HG03039 (cell line): ENCODE data around the gene ULBP2.
A peak's percentile ranks its signal among the peaks of the same experiment; 100 is the strongest.
"Not testable (repeated sequence)": the region's sequence is repeated elsewhere in the genome, so short reads cannot be mapped to it uniquely, and the experiment has no call there.

Experiments used
- ATAC-seq: cut with Tn5 transposase; IDR thresholded peaks from one replicate; pipeline ENCODE4 v1.9.1; 2021; ENCODE audit warnings: mild to moderate bottlenecking, moderate library complexity; ENCODE audit not compliant: unreplicated experiment

The ULBP2 gene

DNA sequence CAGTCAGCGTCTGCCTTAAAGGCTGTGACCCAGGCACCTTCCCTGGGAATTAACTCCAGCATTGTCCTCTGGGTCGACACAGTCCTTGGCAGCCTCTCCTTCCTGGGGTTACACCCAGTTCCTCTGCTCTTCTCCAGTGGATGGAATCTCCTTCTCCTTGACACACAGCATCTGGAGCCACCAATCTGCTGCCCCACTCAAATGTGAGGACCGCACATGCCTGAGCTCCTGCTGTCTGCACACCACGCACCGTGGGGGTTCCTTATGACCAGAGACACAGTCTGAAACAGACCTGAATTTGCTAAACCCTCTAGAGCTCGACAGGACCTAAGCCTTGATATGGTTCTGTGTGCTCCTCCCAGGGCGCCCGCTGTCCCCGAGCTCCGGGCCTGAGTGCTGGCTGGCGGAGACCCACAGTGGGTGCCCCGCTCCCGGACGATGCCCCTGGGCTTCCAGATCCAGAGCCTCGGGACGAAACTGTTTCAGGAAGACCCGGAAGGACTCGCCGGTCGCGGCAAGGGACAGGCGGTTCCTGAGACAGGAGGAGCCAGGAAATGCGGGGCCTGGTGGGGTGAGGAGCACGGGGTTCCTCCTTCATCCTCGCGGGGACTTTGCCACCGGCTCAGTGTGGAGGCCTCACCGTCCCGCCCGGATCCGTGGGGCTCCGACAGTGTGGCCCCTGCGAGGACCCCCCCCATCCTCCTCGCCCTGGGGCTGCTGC lies 16.4 kb upstream of the ULBP2 start:
- no peak for ATAC-seq

DNA sequence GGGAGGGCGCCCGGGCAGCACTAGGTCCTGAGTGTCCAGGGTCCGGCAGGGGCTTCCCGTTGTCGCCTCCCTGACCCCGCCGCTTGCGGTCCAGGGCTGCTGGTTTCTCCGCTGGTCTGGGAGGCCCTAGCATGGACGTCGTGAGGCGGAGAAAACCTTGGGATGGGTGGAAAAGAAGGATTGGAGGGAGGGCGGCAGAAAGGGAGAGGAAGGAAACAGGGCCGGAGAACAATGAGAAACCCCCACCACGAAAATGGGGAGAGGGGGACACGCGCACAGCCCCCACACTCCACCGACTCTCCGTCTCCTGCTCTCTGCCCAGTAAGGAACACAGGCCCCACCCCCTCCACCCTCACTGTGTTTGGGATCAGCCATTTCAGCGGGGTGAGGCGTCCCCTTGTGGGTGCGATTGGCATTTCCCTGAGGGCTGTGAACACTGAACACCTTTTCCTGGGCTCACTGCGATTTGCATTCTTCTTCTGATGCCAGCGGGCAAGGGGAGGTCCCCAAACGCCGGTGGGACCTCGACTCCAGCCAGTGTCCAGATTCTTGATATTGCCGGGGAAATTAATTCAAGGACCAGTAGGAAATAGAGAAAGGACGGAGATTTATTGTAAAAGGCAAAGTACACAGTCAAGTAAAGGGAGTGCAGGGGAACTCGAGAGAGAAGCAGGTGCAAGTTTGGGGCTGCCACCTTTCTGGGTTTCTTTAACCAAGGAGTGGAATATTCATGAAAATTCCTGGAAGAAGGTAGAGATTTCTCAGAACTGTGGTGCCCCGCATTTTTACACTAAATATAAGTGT lies 15.6 kb upstream of the ULBP2 start:
- no peak for ATAC-seq

DNA sequence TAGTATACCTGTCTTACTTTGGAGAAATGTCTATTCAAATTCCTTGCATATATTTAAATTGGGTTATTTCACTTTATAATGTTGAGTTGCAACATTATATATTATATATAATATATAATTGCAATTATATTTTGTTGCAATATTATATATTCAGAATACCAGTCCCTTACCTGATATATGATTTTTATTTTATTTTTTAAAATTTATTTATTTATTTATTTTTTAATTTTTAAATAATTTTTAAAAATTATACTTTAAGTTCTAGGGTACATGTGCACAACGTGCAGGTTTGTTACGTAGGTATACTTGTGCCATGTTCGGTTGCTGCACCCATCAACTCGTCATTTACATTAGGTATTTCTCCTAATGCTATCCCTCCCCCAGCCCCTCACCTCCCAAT lies 14.8 kb upstream of the ULBP2 start:
- ATAC-seq = not testable (repeated sequence)

DNA sequence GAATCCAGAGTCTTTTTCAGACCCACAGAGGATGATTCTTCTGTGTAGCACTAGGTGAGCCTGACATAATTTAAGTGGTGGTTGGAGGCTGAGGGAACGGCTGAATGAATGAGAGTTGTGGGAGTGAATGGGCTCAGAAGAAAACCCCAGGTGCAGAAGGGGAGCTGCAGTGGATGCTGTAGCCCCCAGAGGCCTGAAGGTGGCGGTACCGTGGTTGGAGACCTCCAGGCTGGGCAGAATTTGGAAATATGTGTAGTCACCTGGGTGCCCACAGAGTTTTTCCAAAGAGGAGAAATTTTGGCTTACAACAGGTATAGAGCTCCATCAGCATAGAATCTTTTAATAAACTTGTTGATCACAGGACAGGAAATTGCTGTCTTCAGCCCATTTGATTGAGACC lies 12.4 kb upstream of the ULBP2 start:
- no peak for ATAC-seq

DNA sequence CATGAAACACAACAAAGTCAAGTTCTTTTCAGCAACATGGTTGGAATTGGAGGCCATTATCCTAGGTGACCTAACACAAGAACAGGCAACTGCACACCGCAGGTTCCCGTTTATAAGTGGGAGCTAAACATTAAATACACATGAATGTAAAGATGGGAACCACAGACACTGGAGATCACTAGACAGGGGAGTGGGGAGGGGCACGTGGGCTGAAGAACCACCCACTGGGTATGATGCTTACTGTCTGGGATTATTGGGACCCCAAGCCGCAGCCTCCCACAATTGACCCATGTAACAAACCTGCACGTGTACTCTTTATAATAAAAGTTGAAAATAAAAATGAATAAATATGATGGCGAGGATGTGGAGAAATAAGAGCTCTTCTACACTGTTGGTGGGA lies 10.3 kb upstream of the ULBP2 start:
- no peak for ATAC-seq

DNA sequence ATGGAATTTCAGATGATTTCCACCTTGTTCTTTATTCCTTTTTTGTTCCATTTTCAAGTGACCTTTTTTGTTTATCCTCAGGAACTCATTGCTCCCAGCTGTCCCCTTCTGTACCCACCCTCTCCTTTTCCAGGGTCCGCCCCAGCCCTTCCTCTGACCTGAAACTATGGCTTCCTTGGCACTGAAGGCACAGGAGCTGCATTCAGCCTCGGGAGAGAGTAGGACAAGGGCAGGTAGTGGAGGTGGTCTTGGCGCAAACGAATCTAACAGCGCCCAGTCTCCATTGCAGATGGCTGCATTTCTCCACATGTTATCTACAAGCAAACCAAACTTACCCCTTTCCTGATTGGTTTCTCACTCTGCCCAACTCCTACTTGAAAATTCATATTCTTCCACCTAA lies 8.8 kb upstream of the ULBP2 start:
- no peak for ATAC-seq

DNA sequence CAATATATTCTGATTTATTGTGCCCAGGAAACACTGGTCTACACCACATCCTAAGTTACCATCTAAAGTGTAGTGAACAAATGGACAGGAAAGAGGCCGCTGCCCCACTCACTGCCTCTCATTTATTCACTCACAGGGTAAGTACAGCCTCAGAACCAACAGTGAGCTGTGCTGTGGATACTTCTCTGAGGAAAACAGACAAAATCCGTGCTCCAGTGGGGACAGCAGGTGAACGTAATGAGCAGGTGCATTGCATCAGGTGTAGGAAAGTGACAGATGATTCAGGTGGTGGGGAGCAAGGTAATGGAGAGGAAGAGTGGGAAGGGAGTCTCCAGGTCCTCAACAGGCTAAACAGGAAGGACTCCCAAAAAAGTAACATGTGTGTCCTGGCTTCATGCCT lies 8.4 kb upstream of the ULBP2 start:
- no peak for ATAC-seq

DNA sequence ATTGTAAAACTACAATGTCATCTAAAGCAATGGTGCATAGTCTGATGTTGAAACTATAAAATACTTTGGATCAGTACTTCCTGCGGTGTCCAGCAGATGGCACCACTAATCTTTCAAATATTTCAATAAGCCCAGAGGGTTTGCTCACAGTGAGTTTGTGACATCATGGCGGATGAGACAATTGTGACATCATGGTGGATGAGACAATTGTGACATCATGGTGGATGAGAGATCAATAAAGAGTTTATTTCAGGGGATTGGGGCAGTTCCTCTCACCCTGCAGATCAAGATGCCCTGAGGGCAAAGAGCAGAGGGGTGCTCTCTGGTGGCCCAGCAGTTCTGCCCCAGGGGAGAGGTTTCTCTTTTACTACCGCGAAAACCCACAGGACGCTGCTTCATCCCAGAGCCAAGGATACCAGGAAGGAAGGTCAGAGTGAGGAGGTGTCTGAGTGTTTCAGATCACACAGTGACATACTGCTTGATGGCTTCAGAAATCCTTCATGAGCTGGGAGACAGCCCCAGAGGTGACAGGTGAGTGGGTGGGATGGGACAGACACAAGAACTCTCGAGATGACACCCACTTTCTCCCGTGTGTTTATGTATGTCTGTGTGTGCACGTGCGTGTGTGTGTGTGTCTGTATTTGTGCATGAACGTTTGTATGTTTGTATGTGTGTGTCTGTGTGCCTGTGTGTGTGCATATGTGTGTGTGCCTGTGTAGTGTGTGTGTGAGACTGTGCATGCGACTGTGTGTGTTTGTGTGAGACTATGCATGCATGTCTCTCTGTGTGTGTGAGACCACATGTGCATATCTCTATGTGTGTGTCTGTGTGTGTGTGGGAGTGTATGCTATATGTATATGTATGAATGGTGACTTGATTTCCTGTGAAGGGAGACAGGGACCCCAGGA lies 7.3 kb upstream of the ULBP2 start:
- no peak for ATAC-seq

DNA sequence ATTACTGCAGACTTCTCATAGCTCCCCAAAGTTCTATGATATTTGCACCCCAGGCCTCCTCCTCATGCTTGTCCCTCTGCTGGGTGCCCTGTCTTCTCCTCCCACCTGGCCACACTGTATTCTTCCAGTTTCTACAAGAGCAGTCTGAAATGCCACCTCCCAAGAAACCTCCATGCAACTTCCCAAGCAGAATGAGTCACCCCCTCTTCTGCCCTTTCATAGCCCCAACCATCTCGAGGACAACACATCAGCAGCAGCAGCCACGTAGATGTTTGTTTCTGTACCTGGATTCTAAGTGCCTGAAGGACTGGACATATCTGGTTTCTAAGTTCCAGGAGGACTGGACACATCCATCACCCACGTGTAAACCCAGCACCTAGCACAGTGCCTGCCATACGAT lies 6.6 kb upstream of the ULBP2 start:
- no peak for ATAC-seq

DNA sequence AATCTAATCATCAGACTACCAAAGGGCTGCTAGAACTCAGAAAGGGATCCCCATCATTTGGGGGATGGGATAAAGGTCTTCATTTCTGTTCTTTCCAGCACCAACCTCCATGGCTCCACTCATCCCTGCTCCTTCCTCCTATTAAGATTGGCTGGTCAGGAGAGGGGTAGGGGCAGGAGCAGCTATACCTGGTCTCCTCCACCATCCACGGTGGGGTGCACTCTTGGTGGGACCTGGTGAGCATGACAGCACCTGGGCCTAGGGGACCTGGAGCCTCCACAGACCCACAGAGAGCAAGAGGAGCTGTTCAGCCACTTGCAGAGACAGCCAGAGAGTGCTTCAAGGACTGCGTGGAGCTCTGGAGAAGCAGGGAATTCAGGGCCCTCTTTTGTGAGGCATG lies 6.1 kb upstream of the ULBP2 start:
- ATAC-seq = no peak

DNA sequence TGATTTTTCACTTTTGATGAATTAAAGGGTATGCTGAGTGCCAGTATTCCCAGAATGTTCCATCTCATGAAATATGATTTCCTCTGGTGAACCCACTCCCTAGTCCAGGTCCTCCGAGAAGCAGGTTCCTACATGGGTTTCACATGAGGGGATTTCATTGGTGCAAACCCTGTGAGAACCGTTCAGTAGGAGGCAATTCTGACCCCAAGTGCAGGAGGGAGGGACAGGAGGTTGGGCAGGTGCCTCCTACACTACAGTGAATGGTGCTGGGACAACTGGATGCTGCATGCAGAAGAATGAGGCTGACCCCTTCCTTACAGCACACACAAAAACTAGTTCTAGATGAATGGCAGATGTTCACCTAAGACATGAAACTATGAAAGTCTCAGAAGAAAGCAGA lies 5.1 kb upstream of the ULBP2 start:
- ATAC-seq = no peak

DNA sequence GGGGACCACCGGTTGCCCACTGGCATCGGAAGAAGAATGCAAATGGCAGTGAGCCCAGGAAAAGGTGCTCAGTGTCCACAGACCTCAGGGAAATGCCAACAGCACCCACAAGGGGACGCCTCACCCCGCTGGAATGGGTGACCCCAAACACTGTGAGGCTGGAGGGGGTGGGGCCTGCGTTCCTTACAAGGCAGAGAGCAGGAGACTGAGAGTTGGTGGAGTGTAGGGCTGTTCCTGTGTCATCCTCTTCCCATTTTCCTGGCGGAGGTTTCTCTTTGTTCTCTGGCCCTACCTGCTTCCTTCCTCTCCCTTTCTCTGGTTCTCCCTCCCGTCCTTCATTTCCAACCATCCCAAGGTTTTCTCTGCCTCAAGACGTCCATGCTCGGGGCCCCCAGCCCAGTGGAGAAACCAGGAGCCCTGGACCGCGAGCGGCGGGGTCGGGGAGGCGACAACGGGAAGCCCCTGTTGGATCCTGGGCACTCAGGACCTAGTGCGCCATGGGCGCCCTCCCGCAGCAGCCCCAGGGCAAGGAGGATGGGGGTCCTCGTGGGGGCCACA lies 3.7 kb upstream of the ULBP2 start:
- ATAC-seq = not testable (repeated sequence)

DNA sequence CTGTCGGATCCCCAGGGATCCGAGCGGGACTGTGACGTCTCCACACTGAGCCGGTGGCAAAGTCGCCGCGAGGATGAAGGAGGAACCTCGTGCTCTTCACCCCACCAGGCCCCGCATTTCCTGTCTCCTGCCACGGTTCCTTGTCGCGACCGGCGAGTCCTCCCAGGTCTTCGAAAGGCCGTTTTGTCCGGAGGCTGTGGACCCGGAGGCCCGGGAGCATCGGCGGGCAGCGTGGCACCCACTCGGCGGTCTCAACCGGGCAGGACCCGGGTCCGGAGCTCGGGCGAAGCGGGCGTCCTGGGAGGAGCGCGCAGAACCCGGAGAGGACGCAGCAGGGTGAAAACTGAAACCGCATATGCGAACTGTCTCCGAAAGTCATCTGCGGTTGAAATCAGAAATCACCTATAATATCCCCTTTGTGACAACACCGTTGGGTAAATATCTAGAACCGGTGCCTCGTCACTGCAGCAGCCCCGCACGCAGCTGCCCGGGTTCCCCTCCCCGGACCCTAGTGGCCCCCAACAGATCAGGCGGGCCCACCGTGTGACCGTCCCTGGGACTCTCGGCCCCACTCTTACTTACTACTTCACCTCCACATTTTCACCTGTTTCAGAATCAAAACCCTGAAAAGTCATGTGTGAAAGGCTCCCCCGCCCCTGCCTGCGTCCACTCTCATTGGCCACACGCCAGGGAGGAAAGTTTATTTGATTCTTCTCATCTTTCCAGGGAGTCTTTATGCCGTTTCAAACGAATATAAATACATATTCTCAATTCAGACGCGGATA lies 3.1 kb upstream of the ULBP2 start:
- peak; percentile 74 for ATAC-seq

DNA sequence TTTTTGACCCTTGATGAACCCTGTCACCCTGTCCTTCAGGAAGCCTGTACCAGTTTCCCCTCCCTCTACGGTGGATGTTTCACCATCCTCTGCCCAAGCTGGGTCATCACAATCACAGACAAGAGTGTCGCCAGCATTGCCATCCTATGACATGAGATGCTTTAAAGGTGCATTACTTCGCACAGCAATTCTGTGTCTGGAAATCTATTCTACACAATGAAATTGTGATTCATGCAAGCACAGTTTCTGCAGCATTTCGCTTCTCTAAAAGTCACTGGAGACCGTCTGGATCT lies 2.5 kb upstream of the ULBP2 start:
- no peak for ATAC-seq

DNA sequence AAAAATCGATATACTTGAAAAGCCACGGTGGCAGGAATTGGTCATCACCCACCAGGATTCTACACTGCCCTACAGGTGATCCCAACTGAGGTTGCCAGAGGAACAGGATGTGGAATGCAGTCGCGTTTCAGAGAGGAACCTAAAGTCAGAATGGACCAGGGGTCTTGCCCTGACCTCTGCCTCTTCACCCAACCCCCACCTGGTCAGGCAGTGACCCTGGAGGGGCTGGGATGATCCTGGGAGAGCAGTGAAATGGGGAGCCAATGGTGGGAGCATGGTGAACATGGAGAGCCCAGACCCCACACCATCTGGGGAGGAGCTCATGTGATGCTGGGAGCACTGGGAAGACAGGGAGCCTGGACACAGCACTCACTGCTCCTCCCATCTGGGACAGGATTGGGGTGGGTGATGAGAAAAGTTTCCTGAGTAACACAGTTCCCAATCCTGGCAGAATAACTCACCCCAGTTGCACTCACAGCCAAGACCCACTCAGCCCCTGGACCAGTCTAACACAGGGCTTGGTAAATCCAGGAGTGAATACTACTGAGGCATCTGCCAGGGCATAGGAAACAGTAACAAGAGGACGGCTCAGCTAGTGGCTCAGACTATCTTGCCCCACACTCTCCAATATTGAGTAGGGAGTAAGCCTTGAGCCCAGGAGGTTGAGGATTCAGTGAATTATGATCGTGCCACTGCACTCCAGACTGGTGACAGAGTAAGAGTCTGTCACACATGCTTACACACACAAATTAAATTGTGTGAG lies 1.7 kb upstream of the ULBP2 start:
- no peak for ATAC-seq

DNA sequence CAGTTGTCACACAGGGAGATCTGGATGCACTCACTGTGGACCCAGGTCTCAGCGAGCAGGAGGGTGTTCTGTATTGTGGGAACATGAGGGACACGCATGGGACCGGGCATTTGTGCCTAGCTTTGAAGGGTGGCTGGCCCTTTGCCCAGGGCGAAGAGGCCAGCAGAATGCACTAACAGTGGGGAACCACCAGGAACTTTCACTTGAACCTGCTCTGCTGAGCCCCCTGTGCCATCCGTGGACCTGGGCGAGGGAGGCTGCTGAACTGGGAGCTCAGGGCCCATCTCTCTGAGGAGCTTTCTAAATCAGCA lies 1.2 kb upstream of the ULBP2 start:
- ATAC-seq = no peak

DNA sequence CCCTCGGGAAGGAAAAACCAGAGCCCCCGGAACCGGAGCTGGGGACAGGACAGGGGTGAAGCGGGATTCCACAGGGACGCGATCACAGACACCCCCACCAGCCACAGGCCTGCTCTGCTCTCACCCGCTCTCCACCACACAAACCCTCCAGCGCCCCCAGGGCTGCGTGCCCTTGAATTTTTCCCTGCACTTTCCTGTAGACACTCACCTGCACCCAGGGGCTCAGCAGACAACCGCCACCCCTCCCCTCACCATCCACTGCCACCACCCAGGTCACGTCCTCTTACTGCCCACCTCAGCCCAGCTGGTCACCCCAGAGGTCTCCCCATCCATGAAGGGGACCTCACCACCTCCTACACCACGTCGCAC lies 631 bp downstream of the ULBP2 start:
- ATAC-seq = no peak

DNA sequence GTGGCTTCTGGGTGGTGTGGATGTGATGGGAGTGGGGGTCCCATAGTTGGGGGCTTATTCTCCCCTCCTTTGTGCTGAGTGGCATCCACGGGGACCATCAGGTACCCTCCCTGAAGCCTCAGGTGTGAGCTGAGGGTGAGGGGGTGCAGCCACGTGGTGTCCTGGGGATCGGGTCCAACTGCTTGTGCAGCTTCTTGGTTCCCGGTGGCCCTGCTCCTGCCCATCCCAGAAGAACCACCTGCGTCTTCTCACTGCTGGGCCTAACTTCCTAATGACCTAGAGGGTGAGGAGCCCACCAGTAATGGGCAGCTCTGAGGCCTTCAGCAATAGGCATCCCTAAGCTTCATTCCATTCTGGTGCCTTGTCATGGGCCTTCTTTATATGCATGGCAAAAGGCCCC lies 1.5 kb downstream of the ULBP2 start:
- ATAC-seq = not testable (repeated sequence)

DNA sequence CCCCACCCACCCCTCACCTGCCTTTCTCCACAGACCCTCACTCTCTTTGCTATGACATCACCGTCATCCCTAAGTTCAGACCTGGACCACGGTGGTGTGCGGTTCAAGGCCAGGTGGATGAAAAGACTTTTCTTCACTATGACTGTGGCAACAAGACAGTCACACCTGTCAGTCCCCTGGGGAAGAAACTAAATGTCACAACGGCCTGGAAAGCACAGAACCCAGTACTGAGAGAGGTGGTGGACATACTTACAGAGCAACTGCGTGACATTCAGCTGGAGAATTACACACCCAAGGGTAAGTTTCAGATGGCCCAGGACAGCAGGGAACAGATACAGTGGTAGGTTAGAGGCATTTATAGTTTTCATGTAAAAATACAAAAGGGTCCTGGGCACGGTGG lies 3.5 kb downstream of the ULBP2 start:
- not testable (repeated sequence) for ATAC-seq

DNA sequence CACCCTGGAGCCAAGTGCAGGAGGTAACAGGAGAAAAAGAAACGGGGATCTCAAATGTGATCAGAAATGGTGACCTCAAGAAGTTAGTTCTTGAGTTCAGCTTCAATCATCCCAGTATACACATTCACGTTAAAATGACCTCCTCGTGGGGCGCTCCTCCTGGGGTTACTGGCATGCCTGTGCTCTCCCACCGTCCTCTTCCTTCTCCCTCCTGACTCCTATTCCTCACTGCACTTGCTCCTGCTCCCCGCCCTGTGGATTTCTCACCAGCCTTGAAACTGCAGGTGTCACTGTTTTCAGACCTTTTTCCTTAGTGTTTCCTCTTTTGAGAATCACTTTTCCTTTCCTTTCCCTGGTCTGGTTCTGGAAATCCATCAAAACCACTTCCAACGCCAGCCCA lies 4.8 kb downstream of the ULBP2 start:
- ATAC-seq = not testable (repeated sequence)
